ENCODE results near the gene FRMD6.

The FRMD6 gene

GRCh38 chr14:51651388-51652167 lies at the start of gene FRMD6:
TSS of gene FRMD6 (plus strand) at chr14:51651910. CDS start at chr14:51689837, 37,927 bp downstream.
- DNase-seq, result peak; percentile 86

GRCh38 chr14:51602310-51602709 lies 49.4 kb upstream of the FRMD6 start:
- no peak for DNase-seq

- DNase-seq, result no peak
Measured at GRCh38 chr14:51603495-51603894, 48.2 kb upstream of the FRMD6 start.

- DNase-seq, result no peak
Measured at GRCh38 chr14:51604073-51604472, 47.6 kb upstream of the FRMD6 start.

GRCh38 chr14:51605575-51605974 lies 46.1 kb upstream of the FRMD6 start:
- no peak for DNase-seq

- no peak for DNase-seq
Measured at GRCh38 chr14:51607711-51608110, 44.0 kb upstream of the FRMD6 start.

GRCh38 chr14:51609251-51609954 lies 42.3 kb upstream of the FRMD6 start:
- DNase-seq, result no peak

GRCh38 chr14:51609955-51610283 lies 41.8 kb upstream of the FRMD6 start:
- DNase-seq, result no peak

- no peak for DNase-seq
Measured at GRCh38 chr14:51610771-51611170, 40.9 kb upstream of the FRMD6 start.

GRCh38 chr14:51612449-51612848 lies 39.3 kb upstream of the FRMD6 start:
- no peak for DNase-seq

- DNase-seq, result no peak
Measured at GRCh38 chr14:51613416-51613815, 38.3 kb upstream of the FRMD6 start.

- no peak for DNase-seq
Measured at GRCh38 chr14:51614707-51615106, 37.0 kb upstream of the FRMD6 start.

- DNase-seq, result no peak
Measured at GRCh38 chr14:51616256-51616655, 35.5 kb upstream of the FRMD6 start.

- DNase-seq, result no peak
Measured at GRCh38 chr14:51616724-51617409, 34.8 kb upstream of the FRMD6 start.

GRCh38 chr14:51619561-51619960 lies 32.1 kb upstream of the FRMD6 start:
- no peak for DNase-seq

GRCh38 chr14:51620056-51620455 lies 31.7 kb upstream of the FRMD6 start:
- DNase-seq, result no peak

GRCh38 chr14:51621654-51622053 lies 30.1 kb upstream of the FRMD6 start:
- no peak for DNase-seq

GRCh38 chr14:51622376-51622775 lies 29.3 kb upstream of the FRMD6 start:
- DNase-seq, result no peak

- DNase-seq, result no peak
Measured at GRCh38 chr14:51624955-51625569, 26.6 kb upstream of the FRMD6 start.

- no peak for DNase-seq
Measured at GRCh38 chr14:51626185-51626584, 25.5 kb upstream of the FRMD6 start.

GRCh38 chr14:51626788-51627187 lies 24.9 kb upstream of the FRMD6 start:
- DNase-seq, result no peak

GRCh38 chr14:51627313-51627712 lies 24.4 kb upstream of the FRMD6 start:
- no peak for DNase-seq

GRCh38 chr14:51628238-51628637 lies 23.5 kb upstream of the FRMD6 start:
- no peak for DNase-seq

GRCh38 chr14:51630987-51631386 lies 20.7 kb upstream of the FRMD6 start:
- no peak for DNase-seq
